HFF-Myc (cell line): ENCODE data around the gene CALCOCO2.

Source experiments
- DNase-seq: peaks from one replicate; pipeline ENCODE4 v3.0.0-alpha.2; 2011; ENCODE audit warnings: low read depth; ENCODE audit errors: extremely low read depth
- H3K4me3 ChIP-seq: replicated peaks from 2 replicates; pipeline ENCODE4 v1.5.1; 2011; ENCODE audit warnings: low read depth, mild to moderate bottlenecking, control low read depth, low read length
- TF ChIP-seq, protein P1 (sequence below): IDR thresholded peaks from 2 replicates; pipeline ENCODE4 v1.5.1; 2012; ENCODE audit warnings: mild to moderate bottlenecking, low read depth, low read length, control low read depth; ENCODE audit errors: missing control alignments

The CALCOCO2 gene

DNA sequence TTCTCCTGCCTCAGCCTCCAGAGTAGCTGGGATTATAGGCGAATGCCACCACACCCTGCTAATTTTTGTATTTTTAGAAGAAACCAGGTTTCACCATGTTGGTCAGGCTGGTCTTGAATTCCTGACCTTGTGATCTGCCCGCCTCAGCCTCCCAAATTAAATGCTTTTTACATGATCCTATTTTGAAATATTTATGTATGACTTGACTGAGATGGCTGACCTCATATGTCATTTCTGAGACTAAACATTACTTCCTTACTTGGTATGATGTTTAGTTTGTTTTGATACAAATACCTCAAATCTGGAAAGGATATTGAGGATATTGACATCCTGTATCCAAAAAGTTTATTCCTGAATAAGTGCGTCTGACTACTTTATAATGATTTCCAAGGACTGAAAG lies 11.9 kb downstream of the CALCOCO2 start:
- TF ChIP-seq, protein P1, sequence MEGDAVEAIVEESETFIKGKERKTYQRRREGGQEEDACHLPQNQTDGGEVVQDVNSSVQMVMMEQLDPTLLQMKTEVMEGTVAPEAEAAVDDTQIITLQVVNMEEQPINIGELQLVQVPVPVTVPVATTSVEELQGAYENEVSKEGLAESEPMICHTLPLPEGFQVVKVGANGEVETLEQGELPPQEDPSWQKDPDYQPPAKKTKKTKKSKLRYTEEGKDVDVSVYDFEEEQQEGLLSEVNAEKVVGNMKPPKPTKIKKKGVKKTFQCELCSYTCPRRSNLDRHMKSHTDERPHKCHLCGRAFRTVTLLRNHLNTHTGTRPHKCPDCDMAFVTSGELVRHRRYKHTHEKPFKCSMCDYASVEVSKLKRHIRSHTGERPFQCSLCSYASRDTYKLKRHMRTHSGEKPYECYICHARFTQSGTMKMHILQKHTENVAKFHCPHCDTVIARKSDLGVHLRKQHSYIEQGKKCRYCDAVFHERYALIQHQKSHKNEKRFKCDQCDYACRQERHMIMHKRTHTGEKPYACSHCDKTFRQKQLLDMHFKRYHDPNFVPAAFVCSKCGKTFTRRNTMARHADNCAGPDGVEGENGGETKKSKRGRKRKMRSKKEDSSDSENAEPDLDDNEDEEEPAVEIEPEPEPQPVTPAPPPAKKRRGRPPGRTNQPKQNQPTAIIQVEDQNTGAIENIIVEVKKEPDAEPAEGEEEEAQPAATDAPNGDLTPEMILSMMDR = no peak
- no peak for DNase-seq
- H3K4me3 ChIP-seq = no peak overlapping the region

DNA sequence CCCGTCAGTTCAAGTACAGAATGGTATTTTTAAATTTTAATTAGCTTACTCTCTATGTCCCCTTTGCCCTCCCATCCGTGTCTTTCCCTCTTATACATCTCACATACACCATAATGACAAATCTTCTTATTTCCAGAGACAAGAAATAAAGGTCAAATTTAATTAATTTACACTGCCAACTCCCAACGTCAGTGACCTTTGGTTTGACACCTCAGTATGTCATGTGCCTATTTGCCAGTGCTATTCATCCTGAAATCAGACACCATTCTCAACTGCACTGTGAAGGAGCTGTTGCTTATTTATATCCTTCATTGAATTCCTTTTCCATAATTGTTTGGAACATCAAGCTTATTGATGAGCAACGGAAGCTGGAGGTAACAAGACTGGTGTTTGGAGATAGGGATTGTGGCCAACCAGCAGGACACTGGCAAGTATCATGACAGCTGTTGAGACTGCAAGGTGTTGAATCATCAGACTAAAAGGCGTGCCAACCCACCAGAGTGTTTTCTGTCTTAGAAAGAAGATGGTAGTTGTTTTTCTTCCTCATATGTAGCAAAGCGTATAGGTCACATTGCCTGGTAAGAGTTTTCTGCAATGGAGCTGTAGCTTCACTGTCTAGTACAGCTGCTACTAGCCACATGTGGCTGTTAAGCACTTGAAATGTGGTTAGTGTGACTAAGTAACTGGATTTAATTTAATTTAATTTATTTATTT lies 12.5 kb downstream of the CALCOCO2 start:
- DNase-seq = no peak
- TF ChIP-seq, protein P1 = no peak
- H3K4me3 ChIP-seq = no peak overlapping the region

DNA sequence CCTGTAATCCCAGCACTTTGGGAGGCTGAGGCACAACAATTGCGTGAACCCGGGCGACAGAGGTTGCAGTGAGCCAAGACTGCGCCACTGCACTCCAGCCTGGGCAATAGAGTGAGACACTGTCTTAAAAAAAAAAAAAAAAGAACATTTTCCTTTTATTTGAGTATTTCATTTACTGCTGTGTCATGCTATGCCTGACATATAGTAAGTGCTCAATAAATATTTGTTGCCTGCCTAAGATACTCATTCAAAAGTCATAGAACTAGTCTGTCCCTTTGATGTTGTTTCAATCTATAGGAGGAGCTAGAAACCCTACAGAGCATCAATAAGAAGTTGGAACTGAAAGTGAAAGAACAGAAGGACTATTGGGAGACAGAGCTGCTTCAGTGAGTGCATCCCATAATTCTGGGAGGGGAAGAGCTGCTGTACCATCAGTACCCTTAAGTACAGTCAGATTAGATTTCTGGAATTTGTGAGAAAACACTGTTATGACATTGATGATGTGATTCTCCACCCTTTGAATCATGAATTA lies 20.0 kb downstream of the CALCOCO2 start:
- H3K4me3 ChIP-seq = no peak overlapping the region
- no peak for DNase-seq
- TF ChIP-seq, protein P1 = no peak

DNA sequence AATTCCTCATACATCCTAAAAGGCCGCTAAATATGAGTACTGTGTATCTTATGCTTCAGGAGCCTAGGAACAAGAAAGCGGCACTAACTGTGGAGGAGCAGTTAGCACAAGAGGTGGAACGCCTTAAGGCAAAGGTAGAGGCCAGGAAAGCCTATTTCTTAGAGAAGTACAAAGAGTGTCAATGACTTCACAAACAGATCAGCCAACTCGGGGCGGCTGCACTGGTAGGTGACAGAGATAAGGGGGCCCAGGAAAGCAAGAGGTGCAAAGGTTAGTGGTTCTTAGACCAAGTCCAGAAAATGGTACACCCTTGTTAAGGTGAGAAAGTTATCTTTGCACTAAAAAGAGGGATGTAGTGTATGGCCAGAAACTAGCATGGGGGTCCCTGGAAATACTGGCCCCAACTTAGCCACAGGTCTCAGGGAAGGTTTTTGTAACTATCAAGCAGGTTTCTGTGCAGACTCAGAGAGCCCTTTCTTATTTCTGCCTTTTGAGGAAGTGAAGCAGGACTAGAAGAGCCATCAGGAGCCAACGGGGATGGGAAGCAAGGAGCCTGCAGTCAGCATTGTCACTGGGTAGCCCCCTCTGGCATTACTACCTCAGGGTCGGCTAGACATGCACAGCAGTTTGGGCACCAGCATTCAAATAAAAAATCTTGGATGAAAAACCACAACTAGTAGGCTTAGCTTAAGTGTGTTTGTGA lies 24.1 kb downstream of the CALCOCO2 start:
- DNase-seq = no peak
- TF ChIP-seq, protein P1 = no peak
- H3K4me3 ChIP-seq = no peak overlapping the region

DNA sequence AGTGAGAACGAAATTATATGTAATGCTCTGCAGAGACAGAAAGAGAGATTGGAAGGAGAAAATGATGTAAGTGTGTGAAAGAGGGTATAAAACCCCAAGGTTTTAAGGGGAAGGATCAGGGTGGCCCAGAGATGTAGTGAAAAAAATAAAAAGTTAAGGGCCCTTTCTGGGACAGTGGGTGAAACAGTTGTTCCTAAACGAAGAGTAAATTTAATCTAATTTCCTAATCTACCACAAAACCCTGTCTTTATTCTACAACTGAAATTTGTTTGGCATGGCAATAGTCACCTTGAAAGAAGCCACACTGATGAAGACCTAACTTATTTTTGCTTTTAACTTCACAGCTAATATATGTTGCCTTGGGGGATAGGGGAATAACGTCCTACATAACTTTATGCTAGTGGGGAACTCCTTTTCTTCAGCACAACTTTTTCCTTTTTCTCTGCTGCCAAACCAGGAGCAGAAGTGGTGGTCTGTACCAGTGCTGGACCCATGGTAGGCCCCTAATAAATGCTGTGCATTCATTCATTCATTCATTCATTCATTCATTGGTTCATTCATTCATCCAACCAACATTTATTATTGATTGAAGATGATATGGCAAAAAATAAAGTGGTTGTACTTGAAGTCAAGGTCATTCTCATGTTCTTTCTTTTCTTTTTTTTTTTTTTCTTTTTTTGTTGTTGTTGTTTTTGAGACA lies 25.4 kb downstream of the CALCOCO2 start:
- TF ChIP-seq, protein P1 = no peak
- DNase-seq = no peak
- H3K4me3 ChIP-seq = no peak overlapping the region

DNA sequence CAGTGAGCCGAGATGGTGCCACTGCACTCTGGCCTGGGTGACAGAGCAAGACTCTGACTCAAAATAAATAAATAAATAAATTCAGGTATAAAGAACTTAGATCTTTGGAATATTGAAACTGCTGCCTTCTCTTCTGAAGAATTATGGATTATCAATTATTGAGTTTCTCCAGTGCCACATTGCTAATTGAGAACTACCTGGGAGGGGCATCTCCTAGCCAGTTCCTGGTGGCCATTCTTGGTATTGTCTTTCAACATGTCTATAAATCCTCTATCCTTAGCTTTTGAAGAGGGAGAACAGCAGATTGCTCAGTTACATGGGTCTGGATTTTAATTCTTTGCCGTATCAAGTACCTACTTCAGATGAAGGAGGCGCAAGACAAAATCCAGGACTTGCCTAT lies 29.2 kb downstream of the CALCOCO2 start:
- TF ChIP-seq, protein P1 = no peak
- no peak overlapping the region for H3K4me3 ChIP-seq
- DNase-seq = no peak
